ENCODE data around the gene KDELR3.

KDELR3 gene

DNA sequence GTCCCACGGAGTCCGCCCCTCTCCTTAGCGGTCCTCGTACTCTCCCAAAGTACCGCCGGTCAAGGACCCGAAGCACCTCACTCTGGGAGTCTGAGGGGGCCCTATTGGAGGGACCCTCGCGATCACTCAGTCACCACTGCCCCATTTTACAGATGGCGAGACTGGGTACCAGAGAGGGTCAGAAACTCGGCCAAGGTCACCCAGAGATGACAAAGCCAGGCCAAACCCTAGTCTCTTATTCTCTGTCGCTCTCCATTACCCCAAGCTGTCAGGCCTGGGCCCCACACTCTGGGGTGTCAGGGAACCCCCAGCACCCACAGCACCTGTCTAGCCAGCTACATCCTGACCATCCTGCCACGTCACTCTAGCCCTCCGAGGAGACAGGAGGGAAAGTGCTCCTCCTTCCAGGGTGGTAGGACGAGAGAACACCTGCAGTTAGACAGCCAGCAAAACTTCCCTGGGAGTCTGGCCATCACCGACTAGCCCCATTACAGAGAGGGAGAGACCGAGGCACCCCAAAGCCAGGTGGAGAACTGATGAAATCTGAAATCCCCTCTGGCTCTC lies 11.5 kb upstream of the KDELR3 start:
- no peaks in the 10 kb centered on the region for H3K36me3 ChIP-seq (replicated peaks in 1 of 2; ENCODE audit: control insufficient read depth in 2 of 2, insufficient read depth in 2 of 2, low read length in 2 of 2)
- H4K8ac ChIP-seq (ENCODE audit: low read depth, low read length), result peak overlapping the region; percentile 97
- H3K23ac ChIP-seq (ENCODE audit: low read depth, low read length, poor library complexity), result no peak overlapping the region
- peak overlapping the region; percentile 92 for H3K4me2 ChIP-seq (ENCODE audit: insufficient read depth, low read length, poor library complexity, severe bottlenecking)
- no peak overlapping the region for H3K14ac ChIP-seq (ENCODE audit: low read length)
- DNase-seq (ENCODE audit: low spot score), result no peak
- no CpG with 5 or more reads among the region's 17 CpGs for WGBS, 2 donors (ENCODE audit: extremely low coverage in 2 of 2, insufficient read length in 2 of 2, insufficient replicate concordance in 1 of 2)
- peak overlapping the region in 1 of 2 donors; percentile 55 for H3K4me3 ChIP-seq (ENCODE audit: low read length in 2 of 2)
- peaks cover 19 to 41% of the 10 kb centered on the region in 2 donors for H3K4me1 ChIP-seq (ENCODE audit: control insufficient read depth in 2 of 2, insufficient read depth in 1 of 2, low read depth in 1 of 2, low read length in 2 of 2)
- peak overlapping the region; percentile 10 for H3K4ac ChIP-seq (ENCODE audit: low read length)
- peaks cover 7 to 45% (median 21%) of the 10 kb centered on the region in 3 experiments for H3K27me3 ChIP-seq (ENCODE audit: control insufficient read depth in 3 of 3, insufficient read depth in 3 of 3, low read depth in 1 of 3, low read length in 3 of 3)
- no peak overlapping the region for H3K27ac ChIP-seq (replicated peaks; ENCODE audit: low read length)
- H3K18ac ChIP-seq (ENCODE audit: low read length), result peak overlapping the region; percentile 89
- H2BK12ac ChIP-seq (ENCODE audit: low read length), result peak overlapping the region; percentile 68
- no peak overlapping the region for H4K91ac ChIP-seq (ENCODE audit: low read depth, low read length, poor library complexity)
- H2BK15ac ChIP-seq (ENCODE audit: low read length), result peak overlapping the region; percentile 88
- no peak overlapping the region for H3K9ac ChIP-seq (ENCODE audit: low read depth, low read length, poor library complexity)
- no peaks in the 10 kb centered on the region for H3K9me3 ChIP-seq (replicated peaks in 1 of 2; ENCODE audit: control insufficient read depth in 2 of 2, insufficient read depth in 1 of 2, low read depth in 1 of 2, low read length in 2 of 2)
- no peak overlapping the region for H2BK5ac ChIP-seq (ENCODE audit: low read length)
- H3K79me1 ChIP-seq (ENCODE audit: low read depth, low read length), result peaks cover 3% of the 10 kb centered on the region
- peak overlapping the region; percentile 97 for H2AK5ac ChIP-seq (ENCODE audit: low read depth, low read length)
- peak overlapping the region; percentile 35 for H2BK120ac ChIP-seq (ENCODE audit: low read depth, low read length)
- peak overlapping the region; percentile 98 for H2AFZ ChIP-seq (ENCODE audit: low read length)

DNA sequence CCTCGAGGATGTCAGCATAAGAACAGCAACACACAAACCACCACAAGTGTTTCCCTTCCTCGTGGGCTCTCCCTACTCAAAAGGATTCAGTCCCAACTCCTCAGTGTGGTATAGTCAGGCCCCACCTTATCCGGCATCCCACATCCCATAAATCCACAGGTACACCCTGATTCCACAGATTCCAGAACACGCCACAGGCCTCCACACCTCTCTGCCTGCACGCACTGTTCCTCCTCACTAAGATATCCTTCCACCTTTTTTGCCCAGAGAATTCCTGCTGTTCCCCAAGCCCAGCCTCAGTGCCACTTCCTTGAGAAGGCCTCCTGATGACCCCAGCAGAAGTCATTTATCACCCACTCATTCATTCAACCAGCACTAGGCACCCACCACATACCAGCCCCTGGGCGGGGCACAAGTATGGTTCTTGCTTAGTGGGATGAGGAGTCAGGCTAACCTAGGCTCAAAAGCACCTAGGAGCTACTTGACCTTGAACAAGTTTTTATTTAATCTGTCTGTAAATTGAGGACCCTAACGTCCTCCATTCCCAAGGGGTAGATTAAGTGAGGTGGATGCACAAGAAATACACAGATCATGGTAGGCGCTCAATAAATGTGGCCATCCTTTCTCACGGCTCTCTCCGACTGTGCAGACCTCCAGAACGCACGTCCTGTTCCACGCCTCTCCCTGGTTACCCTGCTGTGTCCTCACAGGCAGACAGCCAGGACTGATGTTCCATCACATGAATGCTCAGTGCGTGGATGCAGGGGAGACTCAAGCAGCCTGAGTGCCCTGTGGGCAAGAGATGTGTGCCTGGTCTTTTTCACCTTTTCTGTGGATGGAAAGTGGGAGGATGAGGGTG lies 10.8 kb upstream of the KDELR3 start:
- peak overlapping the region; percentile 35 for H2BK120ac ChIP-seq (ENCODE audit: low read depth, low read length)
- no peaks in the 10 kb centered on the region for H3K9me3 ChIP-seq (replicated peaks in 1 of 2; ENCODE audit: control insufficient read depth in 2 of 2, insufficient read depth in 1 of 2, low read depth in 1 of 2, low read length in 2 of 2)
- peak overlapping the region; percentile 65 for H3K9ac ChIP-seq (ENCODE audit: low read depth, low read length, poor library complexity)
- H4K8ac ChIP-seq (ENCODE audit: low read depth, low read length), result no peak overlapping the region
- peak overlapping the region; percentile 89 for H2BK12ac ChIP-seq (ENCODE audit: low read length)
- peak overlapping the region; percentile 97 for H2AK5ac ChIP-seq (ENCODE audit: low read depth, low read length)
- peak overlapping the region; percentile 4 for H2BK5ac ChIP-seq (ENCODE audit: low read length)
- H3K79me1 ChIP-seq (ENCODE audit: low read depth, low read length), result peaks cover 3% of the 10 kb centered on the region
- peaks cover 7 to 45% (median 21%) of the 10 kb centered on the region in 3 experiments for H3K27me3 ChIP-seq (ENCODE audit: control insufficient read depth in 3 of 3, insufficient read depth in 3 of 3, low read depth in 1 of 3, low read length in 3 of 3)
- H3K18ac ChIP-seq (ENCODE audit: low read length), result peak overlapping the region; percentile 63
- H3K4me2 ChIP-seq (ENCODE audit: insufficient read depth, low read length, poor library complexity, severe bottlenecking), result no peak overlapping the region
- WGBS, 2 donors (ENCODE audit: extremely low coverage in 2 of 2, insufficient read length in 2 of 2, insufficient replicate concordance in 1 of 2), result no CpG with 5 or more reads among the region's 14 CpGs
- H2AFZ ChIP-seq (ENCODE audit: low read length), result no peak overlapping the region
- H2BK15ac ChIP-seq (ENCODE audit: low read length), result peak overlapping the region; percentile 95
- H3K36me3 ChIP-seq (replicated peaks in 1 of 2; ENCODE audit: control insufficient read depth in 2 of 2, insufficient read depth in 2 of 2, low read length in 2 of 2), result no peaks in the 10 kb centered on the region
- H3K4ac ChIP-seq (ENCODE audit: low read length), result no peak overlapping the region
- peaks cover 16 to 36% of the 10 kb centered on the region in 2 donors for H3K4me1 ChIP-seq (ENCODE audit: control insufficient read depth in 2 of 2, insufficient read depth in 1 of 2, low read depth in 1 of 2, low read length in 2 of 2)
- H3K14ac ChIP-seq (ENCODE audit: low read length), result no peak overlapping the region
- H3K27ac ChIP-seq (replicated peaks; ENCODE audit: low read length), result no peak overlapping the region
- H3K23ac ChIP-seq (ENCODE audit: low read depth, low read length, poor library complexity), result no peak overlapping the region
- H3K4me3 ChIP-seq (ENCODE audit: low read length in 2 of 2), result peak overlapping the region in 1 of 2 donors; percentile 31
- H4K91ac ChIP-seq (ENCODE audit: low read depth, low read length, poor library complexity), result no peak overlapping the region
- no peak for DNase-seq (ENCODE audit: low spot score)

DNA sequence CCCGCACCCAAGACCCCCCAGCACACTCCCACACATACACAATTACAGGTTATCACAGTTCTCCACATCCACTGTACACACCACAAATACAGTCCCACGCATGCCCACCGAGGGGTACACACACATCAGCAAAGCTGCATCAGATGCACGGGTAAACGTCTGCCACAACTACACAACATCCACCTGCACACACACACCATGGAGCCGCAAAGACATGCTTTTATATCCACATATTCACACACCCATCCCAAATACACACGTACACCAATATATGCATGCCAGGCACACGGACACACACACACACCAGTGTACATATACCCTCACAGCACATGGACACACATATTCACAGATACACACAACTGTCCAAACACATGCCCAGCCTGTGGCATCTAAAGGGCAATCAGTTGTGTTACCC lies 7.5 kb upstream of the KDELR3 start:
- no peak for DNase-seq (ENCODE audit: low spot score)
- no peak overlapping the region for H3K14ac ChIP-seq (ENCODE audit: low read length)
- no peak overlapping the region for H3K23ac ChIP-seq (ENCODE audit: low read depth, low read length, poor library complexity)
- H2AFZ ChIP-seq (ENCODE audit: low read length), result no peak overlapping the region
- no peak overlapping the region for H2BK12ac ChIP-seq (ENCODE audit: low read length)
- H3K4me1 ChIP-seq (ENCODE audit: control insufficient read depth in 2 of 2, insufficient read depth in 1 of 2, low read depth in 1 of 2, low read length in 2 of 2), result peaks cover 12 to 34% of the 10 kb centered on the region in 2 donors
- no peak overlapping the region for H3K4me2 ChIP-seq (ENCODE audit: insufficient read depth, low read length, poor library complexity, severe bottlenecking)
- no peak overlapping the region for H3K27ac ChIP-seq (replicated peaks; ENCODE audit: low read length)
- no peak overlapping the region for H2BK5ac ChIP-seq (ENCODE audit: low read length)
- peak overlapping the region; percentile 24 for H3K9ac ChIP-seq (ENCODE audit: low read depth, low read length, poor library complexity)
- H3K9me3 ChIP-seq (replicated peaks in 1 of 2; ENCODE audit: control insufficient read depth in 2 of 2, insufficient read depth in 1 of 2, low read depth in 1 of 2, low read length in 2 of 2), result no peaks in the 10 kb centered on the region
- peak overlapping the region; percentile 24 for H3K18ac ChIP-seq (ENCODE audit: low read length)
- peak overlapping the region; percentile 49 for H4K91ac ChIP-seq (ENCODE audit: low read depth, low read length, poor library complexity)
- no peak overlapping the region for H3K4ac ChIP-seq (ENCODE audit: low read length)
- H3K4me3 ChIP-seq (ENCODE audit: low read length in 2 of 2), result no peak overlapping the region
- H3K36me3 ChIP-seq (replicated peaks in 1 of 2; ENCODE audit: control insufficient read depth in 2 of 2, insufficient read depth in 2 of 2, low read length in 2 of 2), result no peaks in the 10 kb centered on the region
- H4K8ac ChIP-seq (ENCODE audit: low read depth, low read length), result no peak overlapping the region
- WGBS, 2 donors (ENCODE audit: extremely low coverage in 2 of 2, insufficient read length in 2 of 2, insufficient replicate concordance in 1 of 2), result no CpG with 5 or more reads among the region's 8 CpGs
- peaks cover 0 to 27% (median 2%) of the 10 kb centered on the region in 3 experiments for H3K27me3 ChIP-seq (ENCODE audit: control insufficient read depth in 3 of 3, insufficient read depth in 3 of 3, low read depth in 1 of 3, low read length in 3 of 3)
- peak overlapping the region; percentile 59 for H2AK5ac ChIP-seq (ENCODE audit: low read depth, low read length)
- H2BK15ac ChIP-seq (ENCODE audit: low read length), result peak overlapping the region; percentile 28
- no peaks in the 10 kb centered on the region for H3K79me1 ChIP-seq (ENCODE audit: low read depth, low read length)
- H2BK120ac ChIP-seq (ENCODE audit: low read depth, low read length), result no peak overlapping the region

DNA sequence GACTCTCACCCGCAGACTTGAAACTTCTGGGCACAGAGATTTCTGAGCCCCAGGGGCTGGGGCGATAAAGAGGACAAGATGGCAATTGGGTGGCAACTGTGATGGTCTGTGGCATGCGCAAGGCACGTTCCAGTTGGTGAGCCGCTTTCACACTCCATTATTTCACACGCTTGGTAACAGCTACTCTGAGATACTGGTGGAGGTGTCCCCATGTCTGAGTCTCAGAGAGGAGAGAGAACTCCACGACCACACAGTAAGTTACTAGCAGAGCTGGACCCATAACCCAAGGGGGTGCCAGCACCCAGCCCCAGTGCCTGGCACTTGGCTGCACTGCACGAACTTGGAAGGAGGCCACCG lies 6.9 kb upstream of the KDELR3 start:
- Histone ChIP-seq H3K27me3 (ENCODE audit: control insufficient read depth in 3 of 3, insufficient read depth in 3 of 3, low read depth in 1 of 3, low read length in 3 of 3) (peaks cover 0 to 33% (median 4%) of the 10 kb centered on the region in 3 experiments), H3K9me3 (replicated peaks in 1 of 2; ENCODE audit: control insufficient read depth in 2 of 2, insufficient read depth in 1 of 2, low read depth in 1 of 2, low read length in 2 of 2) (no peaks in the 10 kb centered on the region), H3K36me3 (replicated peaks in 1 of 2; ENCODE audit: control insufficient read depth in 2 of 2, insufficient read depth in 2 of 2, low read length in 2 of 2) (no peaks in the 10 kb centered on the region), H2BK12ac (ENCODE audit: low read length) (no peak overlapping the region), H2BK5ac (ENCODE audit: low read length) (no peak overlapping the region), H3K4me2 (ENCODE audit: insufficient read depth, low read length, poor library complexity, severe bottlenecking) (peak overlapping the region; percentile 45), H2AK5ac (ENCODE audit: low read depth, low read length) (no peak overlapping the region), H2BK15ac (ENCODE audit: low read length) (peak overlapping the region; percentile 1), H3K4ac (ENCODE audit: low read length) (no peak overlapping the region), H3K79me1 (ENCODE audit: low read depth, low read length) (no peaks in the 10 kb centered on the region), H2BK120ac (ENCODE audit: low read depth, low read length) (no peak overlapping the region), H3K9ac (ENCODE audit: low read depth, low read length, poor library complexity) (no peak overlapping the region), H3K23ac (ENCODE audit: low read depth, low read length, poor library complexity) (no peak overlapping the region), H4K8ac (ENCODE audit: low read depth, low read length) (no peak overlapping the region), H3K27ac (replicated peaks; ENCODE audit: low read length) (no peak overlapping the region), H3K14ac (ENCODE audit: low read length) (no peak overlapping the region), H2AFZ (ENCODE audit: low read length) (peak overlapping the region; percentile 90), H4K91ac (ENCODE audit: low read depth, low read length, poor library complexity) (no peak overlapping the region), H3K4me1 (ENCODE audit: control insufficient read depth in 2 of 2, insufficient read depth in 1 of 2, low read depth in 1 of 2, low read length in 2 of 2) (peaks cover 12 to 34% of the 10 kb centered on the region in 2 donors), H3K18ac (ENCODE audit: low read length) (peak overlapping the region; percentile 61), H3K4me3 (ENCODE audit: low read length in 2 of 2) (peak overlapping the region in 1 of 2 donors; percentile 40)
- no CpG with 5 or more reads among the region's 9 CpGs for WGBS, 2 donors (ENCODE audit: extremely low coverage in 2 of 2, insufficient read length in 2 of 2, insufficient replicate concordance in 1 of 2)
- no peak for DNase-seq (ENCODE audit: low spot score)
